ENCODE data around the gene ANKS1A. TPM values are rescaled to one million over a fixed set of nuclear protein-coding genes. Genes with fewer than 3 reads are reported as not detected.
A peak's percentile ranks its signal among the peaks of the same experiment; 100 is the strongest.

The ANKS1A gene
- total RNA-seq, 2 experiments from 2014 or later: 6.4 to 6.9 TPM

GRCh38 chr6:34909320-34909883 lies 20.3 kb downstream of the ANKS1A start:
- no peaks in the 10 kb centered on the region for H3K36me3 ChIP-seq (ENCODE audit: insufficient read depth, low read length)
- DNase-seq: no peak
- no peak for TF ChIP-seq CTCF (IDR thresholded peaks at IDR 0.05)
- CTCF ChIA-PET: no interaction called here
- intact Hi-C loops (cut with DNase I, micrococcal nuclease): no loop called here
- no peaks in the 10 kb centered on the region for H3K27me3 ChIP-seq (ENCODE audit: control insufficient read depth in 1 of 2, insufficient read depth in 2 of 2, low read length in 2 of 2)
- no peaks in the 10 kb centered on the region for H3K9me3 ChIP-seq (ENCODE audit: control insufficient read depth in 1 of 2, insufficient read depth in 1 of 2, low read length in 2 of 2)
- Mint-ChIP-seq H3K4me1 (ENCODE audit: low read depth) (peaks cover 38% of the 10 kb centered on the region), H3K36me3 (ENCODE audit: low read depth) (no peaks in the 10 kb centered on the region), H3K4me3 (no peak overlapping the region), H3K27ac (no peak overlapping the region), H3K9me3 (no peaks in the 10 kb centered on the region), H3K27me3 (no peaks in the 10 kb centered on the region)
- ATAC-seq (ENCODE audit: poor library complexity): no peak
- no peak overlapping the region for H3K4me3 ChIP-seq (ENCODE audit: low read length)
- H3K4me1 ChIP-seq (ENCODE audit: insufficient read depth, low read length): peaks cover 13% of the 10 kb centered on the region
- no peak overlapping the region for H3K27ac ChIP-seq (ENCODE audit: low read depth in 1 of 2, low read length in 2 of 2)
- POLR2A ChIA-PET: no interaction called here

DNA sequence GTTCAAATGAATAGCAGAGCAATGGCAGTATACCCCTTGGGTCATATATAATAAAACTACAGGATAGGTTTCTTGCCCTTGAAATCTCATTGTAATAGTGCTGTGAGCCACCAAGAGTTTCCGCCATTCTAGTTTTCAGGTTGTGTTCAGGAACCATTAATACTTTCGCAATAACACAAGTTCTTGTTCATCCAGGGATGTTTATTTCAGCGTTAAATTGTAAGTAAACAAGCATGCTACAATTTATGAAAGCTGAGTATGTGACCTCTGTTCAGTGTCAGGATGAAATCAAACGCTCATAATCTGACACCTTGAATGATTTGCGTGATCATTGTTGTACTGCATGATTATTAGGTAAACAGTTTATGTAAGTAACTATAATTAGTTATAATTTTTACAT lies 22.8 kb downstream of the ANKS1A start:
- no peak overlapping the region for H3K4me3 Mint-ChIP-seq
- no peak for ATAC-seq (ENCODE audit: poor library complexity)
- Histone ChIP-seq H3K4me3 (ENCODE audit: low read length) (no peak overlapping the region), H3K27me3 (ENCODE audit: control insufficient read depth in 1 of 2, insufficient read depth in 2 of 2, low read length in 2 of 2) (no peaks in the 10 kb centered on the region), H3K36me3 (ENCODE audit: insufficient read depth, low read length) (no peaks in the 10 kb centered on the region), H3K27ac (ENCODE audit: low read depth in 1 of 2, low read length in 2 of 2) (no peak overlapping the region), H3K9me3 (ENCODE audit: control insufficient read depth in 1 of 2, insufficient read depth in 1 of 2, low read length in 2 of 2) (no peaks in the 10 kb centered on the region), H3K4me1 (ENCODE audit: insufficient read depth, low read length) (peaks cover 13% of the 10 kb centered on the region)
- H3K27ac Mint-ChIP-seq: no peak overlapping the region
- intact Hi-C loops (cut with DNase I, micrococcal nuclease): no loop called here
- no peak for TF ChIP-seq CTCF (IDR thresholded peaks at IDR 0.05)
- H3K36me3 Mint-ChIP-seq (ENCODE audit: low read depth): no peaks in the 10 kb centered on the region
- H3K27me3 Mint-ChIP-seq: no peaks in the 10 kb centered on the region
- peaks cover 38% of the 10 kb centered on the region for H3K4me1 Mint-ChIP-seq (ENCODE audit: low read depth)
- ChIA-PET POLR2A (no interaction called here), CTCF (interaction anchor here (0.6 to 1.2 kb wide), 2 partner anchors 22 to 75 kb away, joined by 3 read pairs; partner anchors contain the start of gene ANKS1A)
- DNase-seq: no peak
- no peaks in the 10 kb centered on the region for H3K9me3 Mint-ChIP-seq

DNA sequence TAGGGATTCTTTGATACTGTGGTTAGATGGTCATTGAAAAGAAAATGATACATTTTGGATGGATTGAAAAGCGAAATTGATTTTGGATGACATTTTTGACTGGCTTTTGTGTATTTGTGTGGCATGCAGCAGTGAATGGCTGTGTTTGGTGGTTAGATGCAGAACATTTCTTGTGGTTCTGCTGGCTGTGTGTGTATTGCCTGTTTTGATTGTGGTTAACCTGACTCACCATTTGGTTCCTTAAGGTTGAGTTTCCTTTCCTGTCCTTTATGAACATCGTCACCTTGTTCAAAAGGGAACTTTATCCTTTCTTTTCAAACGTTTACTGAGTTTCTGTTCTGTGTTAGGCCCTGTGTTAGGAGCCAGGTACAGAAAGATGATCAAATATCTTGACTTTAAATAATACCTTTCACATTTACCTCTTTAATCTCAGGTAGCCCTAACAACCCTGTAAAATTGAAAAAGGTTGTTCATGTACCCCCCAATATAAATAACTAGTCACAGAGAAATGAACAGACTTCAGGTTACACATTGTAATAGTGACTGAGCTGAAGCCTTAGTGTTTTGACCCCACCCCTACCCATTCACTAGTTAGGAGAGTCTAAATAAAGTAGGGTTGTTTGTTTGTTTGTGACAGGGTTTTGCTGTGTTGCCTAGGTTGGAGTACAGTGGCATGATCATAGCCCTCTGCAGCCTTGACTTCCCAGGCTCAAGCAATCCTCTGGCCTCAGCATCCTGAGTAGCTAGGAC lies 23.8 kb downstream of the ANKS1A start:
- peak in 10 of 14 experiments; percentile 1 to 71 (median 14) for DNase-seq
- Mint-ChIP-seq H3K4me3 (peak overlapping the region; percentile 52), H3K4me1 (ENCODE audit: low read depth) (peaks cover 38% of the 10 kb centered on the region), H3K27me3 (no peaks in the 10 kb centered on the region), H3K36me3 (ENCODE audit: low read depth) (peaks cover 2% of the 10 kb centered on the region), H3K9me3 (no peaks in the 10 kb centered on the region), H3K27ac (peak overlapping the region; percentile 19)
- H3K4me3 ChIP-seq (ENCODE audit: low read length): no peak overlapping the region
- H3K36me3 ChIP-seq (ENCODE audit: insufficient read depth, low read length): peaks cover 3% of the 10 kb centered on the region
- no peak overlapping the region for H3K27ac ChIP-seq (ENCODE audit: low read depth in 1 of 2, low read length in 2 of 2)
- ATAC-seq (ENCODE audit: poor library complexity): peak; percentile 87
- no peak for TF ChIP-seq CTCF (IDR thresholded peaks at IDR 0.05)
- peaks cover 13% of the 10 kb centered on the region for H3K4me1 ChIP-seq (ENCODE audit: insufficient read depth, low read length)
- POLR2A ChIA-PET: interaction anchor here (0.6 kb wide), 1 partner anchor 74 kb away, joined by 3 read pairs; no protein-coding TSS in a partner anchor
- CTCF ChIA-PET: interaction anchor here (1.5 kb wide), 1 partner anchor 12 kb away, joined by 4 read pairs; no protein-coding TSS in a partner anchor
- H3K9me3 ChIP-seq (ENCODE audit: control insufficient read depth in 1 of 2, insufficient read depth in 1 of 2, low read length in 2 of 2): no peaks in the 10 kb centered on the region
- intact Hi-C loops (cut with DNase I, micrococcal nuclease): no loop called here
- no peaks in the 10 kb centered on the region for H3K27me3 ChIP-seq (ENCODE audit: control insufficient read depth in 1 of 2, insufficient read depth in 2 of 2, low read length in 2 of 2)
